HepG2 (cell line): ENCODE results near the gene PPM1G. TPM values are rescaled to one million over a fixed set of nuclear protein-coding genes. Genes with fewer than 3 reads are reported as not detected.

Source experiments
- ELF1 ChIP-seq: sonication (generic); formaldehyde crosslinking; IDR thresholded peaks from 2 replicates; pipeline ENCODE4 v1.4.0; 2020; ENCODE audit warnings: missing genetic modification reagents
- MED1 ChIP-seq: sonication (generic); formaldehyde crosslinking; IDR thresholded peaks from 2 replicates; pipeline ENCODE4 v1.4.0; 2020; ENCODE audit warnings: missing genetic modification reagents
- MEIS1 ChIP-seq: sonication (generic); formaldehyde crosslinking; IDR thresholded peaks from 2 replicates; pipeline ENCODE4 v1.9.0; 2021; ENCODE audit warnings: mild to moderate bottlenecking, missing genetic modification reagents, moderate library complexity, borderline replicate concordance
- ZNF558 ChIP-seq: sonication (generic); formaldehyde crosslinking; IDR thresholded peaks from 2 replicates; pipeline ENCODE4 v1.9.0; 2022; ENCODE audit warnings: mild to moderate bottlenecking, missing genetic modification reagents, borderline replicate concordance
- ZNF614 ChIP-seq: IDR thresholded peaks from 2 replicates; pipeline ENCODE4 v1.6.1; 2018; ENCODE audit warnings: missing biosample characterization, missing genetic modification reagents, inconsistent platforms, borderline replicate concordance
- polyA plus RNA-seq, 8 experiments: library from polyadenylated mRNA; depleted of rRNA in 3 of 8; stranded (reverse) in 7 of 8; unstranded in 1 of 8; fragments of >200 nt; fragmentation: Illumina TruSeq in 4 of 8; extraction: Trizol in 4 of 8; gene quantifications; 2 replicates each; pipeline versions ENCODE4 v1.2.1 to v1.2.3, GENCODE V29; 2011 to 2016; ENCODE audit warnings: low read depth in 4 of 8, missing spikeins in 1 of 8, mixed read lengths in 1 of 8; ENCODE audit not compliant: insufficient read depth in 1 of 8
- total RNA-seq, 5 experiments: library from RNA; depleted of rRNA; stranded (reverse); fragments of >200 nt; fragmentation: Illumina TruSeq; extraction: Trizol; gene quantifications; 2 replicates each; pipeline ENCODE4 v1.2.3, GENCODE V29; 2016; ENCODE audit warnings: low read depth in 1 of 5
- TF ChIP-seq, protein P1 (sequence below): sonication (generic); formaldehyde crosslinking; IDR thresholded peaks from 2 replicates; pipeline ENCODE4 v1.5.0; 2020; ENCODE audit warnings: mild to moderate bottlenecking, missing genetic modification reagents, borderline replicate concordance
- TF ChIP-seq, protein P2 (sequence below): sonication (generic); formaldehyde crosslinking; IDR thresholded peaks from 2 replicates; pipeline ENCODE4 v1.4.0; 2020; ENCODE audit warnings: low read depth, mild to moderate bottlenecking, missing genetic modification reagents
- TF ChIP-seq, protein P3 (sequence below): sonication (generic); formaldehyde crosslinking; IDR thresholded peaks from 2 replicates; pipeline ENCODE4 v1.4.0; 2020; ENCODE audit warnings: missing genetic modification reagents
- TF ChIP-seq, protein P4 (sequence below): sonication (generic); formaldehyde crosslinking; IDR thresholded peaks from 2 replicates; pipeline ENCODE4 v1.5.0; 2020; ENCODE audit warnings: mild to moderate bottlenecking, missing genetic modification reagents, moderate library complexity
- TF ChIP-seq, protein P5 (sequence below): sonication (generic); formaldehyde crosslinking; IDR thresholded peaks from 2 replicates; pipeline ENCODE4 v1.4.0; 2020; ENCODE audit warnings: mild to moderate bottlenecking, missing genetic modification reagents
- TF ChIP-seq, protein P6 (sequence below): sonication (generic); formaldehyde crosslinking; conservative IDR thresholded peaks from 2 replicates; pipeline ENCODE4 v1.4.0; 2020; ENCODE audit warnings: missing genetic modification reagents

Gene PPM1G
- total and polyA plus RNA-seq, 2 of the 13 experiments (the other 11 are each of a cell fraction or from before 2014, with no cell fraction given), result 58.2 to 213 TPM

DNA sequence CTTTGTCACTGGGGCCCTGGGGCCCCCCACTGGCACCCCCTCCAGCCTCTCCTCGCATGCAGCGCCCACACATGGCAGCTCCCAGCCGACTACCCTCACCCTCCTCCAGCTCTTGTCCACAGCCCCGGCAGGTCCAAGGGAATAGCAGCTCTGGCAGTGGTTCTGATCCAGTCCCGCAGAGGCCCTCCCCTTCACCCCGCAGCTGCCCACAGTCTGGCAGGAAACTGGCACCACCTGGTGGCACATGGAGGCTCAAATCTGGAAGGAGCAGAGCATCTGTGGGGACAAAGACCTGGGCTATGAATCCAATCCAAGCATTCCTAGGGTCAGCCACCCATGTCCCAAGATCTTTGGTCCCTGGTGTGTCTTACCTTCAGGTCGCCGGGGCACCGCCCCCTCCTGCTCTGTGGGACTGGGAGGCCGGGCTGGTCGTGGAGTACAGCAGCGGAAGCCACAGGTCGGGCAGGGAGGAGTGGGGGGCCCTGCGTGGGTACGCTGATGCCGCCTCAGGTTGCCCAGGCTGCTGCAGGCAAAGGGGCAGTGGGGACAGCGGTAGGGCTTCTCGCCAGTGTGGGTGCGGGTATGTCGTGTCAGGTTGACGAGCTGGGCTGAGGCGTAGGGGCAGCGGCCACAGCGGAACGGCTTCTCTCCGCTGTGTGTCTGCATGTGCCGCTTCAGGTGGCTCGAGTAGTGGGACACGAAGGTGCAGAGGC, 31.1 kb downstream of the PPM1G start (continued):
- TF ChIP-seq, protein P1, sequence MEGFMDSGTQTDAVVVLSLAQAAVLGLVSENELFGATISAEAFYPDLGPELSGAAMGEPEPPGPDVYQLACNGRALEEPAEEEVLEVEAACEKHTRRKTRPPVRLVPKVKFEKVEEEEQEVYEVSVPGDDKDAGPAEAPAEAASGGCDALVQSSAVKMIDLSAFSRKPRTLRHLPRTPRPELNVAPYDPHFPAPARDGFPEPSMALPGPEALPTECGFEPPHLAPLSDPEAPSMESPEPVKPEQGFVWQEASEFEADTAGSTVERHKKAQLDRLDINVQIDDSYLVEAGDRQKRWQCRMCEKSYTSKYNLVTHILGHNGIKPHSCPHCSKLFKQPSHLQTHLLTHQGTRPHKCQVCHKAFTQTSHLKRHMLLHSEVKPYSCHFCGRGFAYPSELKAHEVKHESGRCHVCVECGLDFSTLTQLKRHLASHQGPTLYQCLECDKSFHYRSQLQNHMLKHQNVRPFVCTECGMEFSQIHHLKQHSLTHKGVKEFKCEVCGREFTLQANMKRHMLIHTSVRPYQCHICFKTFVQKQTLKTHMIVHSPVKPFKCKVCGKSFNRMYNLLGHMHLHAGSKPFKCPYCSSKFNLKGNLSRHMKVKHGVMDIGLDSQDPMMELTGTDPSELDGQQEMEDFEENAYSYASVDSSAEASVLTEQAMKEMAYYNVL (CRISPR knock-in tag), result 0 out of 2 replicates have a peak, but pooled peaks have one; percentile 26
- TF ChIP-seq MEIS1 (CRISPR knock-in tag), result 0 out of 2 replicates have a peak, but pooled peaks have one; percentile 77
- no peak for TF ChIP-seq MED1 (CRISPR knock-in tag)
- TF ChIP-seq, protein P2, sequence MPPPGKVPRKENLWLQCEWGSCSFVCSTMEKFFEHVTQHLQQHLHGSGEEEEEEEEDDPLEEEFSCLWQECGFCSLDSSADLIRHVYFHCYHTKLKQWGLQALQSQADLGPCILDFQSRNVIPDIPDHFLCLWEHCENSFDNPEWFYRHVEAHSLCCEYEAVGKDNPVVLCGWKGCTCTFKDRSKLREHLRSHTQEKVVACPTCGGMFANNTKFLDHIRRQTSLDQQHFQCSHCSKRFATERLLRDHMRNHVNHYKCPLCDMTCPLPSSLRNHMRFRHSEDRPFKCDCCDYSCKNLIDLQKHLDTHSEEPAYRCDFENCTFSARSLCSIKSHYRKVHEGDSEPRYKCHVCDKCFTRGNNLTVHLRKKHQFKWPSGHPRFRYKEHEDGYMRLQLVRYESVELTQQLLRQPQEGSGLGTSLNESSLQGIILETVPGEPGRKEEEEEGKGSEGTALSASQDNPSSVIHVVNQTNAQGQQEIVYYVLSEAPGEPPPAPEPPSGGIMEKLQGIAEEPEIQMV (CRISPR knock-in tag), result no peak
- TF ChIP-seq, protein P3, sequence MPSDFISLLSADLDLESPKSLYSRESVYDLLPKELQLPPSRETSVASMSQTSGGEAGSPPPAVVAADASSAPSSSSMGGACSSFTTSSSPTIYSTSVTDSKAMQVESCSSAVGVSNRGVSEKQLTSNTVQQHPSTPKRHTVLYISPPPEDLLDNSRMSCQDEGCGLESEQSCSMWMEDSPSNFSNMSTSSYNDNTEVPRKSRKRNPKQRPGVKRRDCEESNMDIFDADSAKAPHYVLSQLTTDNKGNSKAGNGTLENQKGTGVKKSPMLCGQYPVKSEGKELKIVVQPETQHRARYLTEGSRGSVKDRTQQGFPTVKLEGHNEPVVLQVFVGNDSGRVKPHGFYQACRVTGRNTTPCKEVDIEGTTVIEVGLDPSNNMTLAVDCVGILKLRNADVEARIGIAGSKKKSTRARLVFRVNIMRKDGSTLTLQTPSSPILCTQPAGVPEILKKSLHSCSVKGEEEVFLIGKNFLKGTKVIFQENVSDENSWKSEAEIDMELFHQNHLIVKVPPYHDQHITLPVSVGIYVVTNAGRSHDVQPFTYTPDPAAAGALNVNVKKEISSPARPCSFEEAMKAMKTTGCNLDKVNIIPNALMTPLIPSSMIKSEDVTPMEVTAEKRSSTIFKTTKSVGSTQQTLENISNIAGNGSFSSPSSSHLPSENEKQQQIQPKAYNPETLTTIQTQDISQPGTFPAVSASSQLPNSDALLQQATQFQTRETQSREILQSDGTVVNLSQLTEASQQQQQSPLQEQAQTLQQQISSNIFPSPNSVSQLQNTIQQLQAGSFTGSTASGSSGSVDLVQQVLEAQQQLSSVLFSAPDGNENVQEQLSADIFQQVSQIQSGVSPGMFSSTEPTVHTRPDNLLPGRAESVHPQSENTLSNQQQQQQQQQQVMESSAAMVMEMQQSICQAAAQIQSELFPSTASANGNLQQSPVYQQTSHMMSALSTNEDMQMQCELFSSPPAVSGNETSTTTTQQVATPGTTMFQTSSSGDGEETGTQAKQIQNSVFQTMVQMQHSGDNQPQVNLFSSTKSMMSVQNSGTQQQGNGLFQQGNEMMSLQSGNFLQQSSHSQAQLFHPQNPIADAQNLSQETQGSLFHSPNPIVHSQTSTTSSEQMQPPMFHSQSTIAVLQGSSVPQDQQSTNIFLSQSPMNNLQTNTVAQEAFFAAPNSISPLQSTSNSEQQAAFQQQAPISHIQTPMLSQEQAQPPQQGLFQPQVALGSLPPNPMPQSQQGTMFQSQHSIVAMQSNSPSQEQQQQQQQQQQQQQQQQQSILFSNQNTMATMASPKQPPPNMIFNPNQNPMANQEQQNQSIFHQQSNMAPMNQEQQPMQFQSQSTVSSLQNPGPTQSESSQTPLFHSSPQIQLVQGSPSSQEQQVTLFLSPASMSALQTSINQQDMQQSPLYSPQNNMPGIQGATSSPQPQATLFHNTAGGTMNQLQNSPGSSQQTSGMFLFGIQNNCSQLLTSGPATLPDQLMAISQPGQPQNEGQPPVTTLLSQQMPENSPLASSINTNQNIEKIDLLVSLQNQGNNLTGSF (CRISPR knock-in tag), result 0 out of 2 replicates have a peak, but pooled peaks have one; percentile 31
- TF ChIP-seq, protein P4, sequence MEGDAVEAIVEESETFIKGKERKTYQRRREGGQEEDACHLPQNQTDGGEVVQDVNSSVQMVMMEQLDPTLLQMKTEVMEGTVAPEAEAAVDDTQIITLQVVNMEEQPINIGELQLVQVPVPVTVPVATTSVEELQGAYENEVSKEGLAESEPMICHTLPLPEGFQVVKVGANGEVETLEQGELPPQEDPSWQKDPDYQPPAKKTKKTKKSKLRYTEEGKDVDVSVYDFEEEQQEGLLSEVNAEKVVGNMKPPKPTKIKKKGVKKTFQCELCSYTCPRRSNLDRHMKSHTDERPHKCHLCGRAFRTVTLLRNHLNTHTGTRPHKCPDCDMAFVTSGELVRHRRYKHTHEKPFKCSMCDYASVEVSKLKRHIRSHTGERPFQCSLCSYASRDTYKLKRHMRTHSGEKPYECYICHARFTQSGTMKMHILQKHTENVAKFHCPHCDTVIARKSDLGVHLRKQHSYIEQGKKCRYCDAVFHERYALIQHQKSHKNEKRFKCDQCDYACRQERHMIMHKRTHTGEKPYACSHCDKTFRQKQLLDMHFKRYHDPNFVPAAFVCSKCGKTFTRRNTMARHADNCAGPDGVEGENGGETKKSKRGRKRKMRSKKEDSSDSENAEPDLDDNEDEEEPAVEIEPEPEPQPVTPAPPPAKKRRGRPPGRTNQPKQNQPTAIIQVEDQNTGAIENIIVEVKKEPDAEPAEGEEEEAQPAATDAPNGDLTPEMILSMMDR (CRISPR knock-in tag), result peak; percentile 70
- TF ChIP-seq ZNF614 (CRISPR knock-in tag), result no peak
- TF ChIP-seq, protein P5, sequence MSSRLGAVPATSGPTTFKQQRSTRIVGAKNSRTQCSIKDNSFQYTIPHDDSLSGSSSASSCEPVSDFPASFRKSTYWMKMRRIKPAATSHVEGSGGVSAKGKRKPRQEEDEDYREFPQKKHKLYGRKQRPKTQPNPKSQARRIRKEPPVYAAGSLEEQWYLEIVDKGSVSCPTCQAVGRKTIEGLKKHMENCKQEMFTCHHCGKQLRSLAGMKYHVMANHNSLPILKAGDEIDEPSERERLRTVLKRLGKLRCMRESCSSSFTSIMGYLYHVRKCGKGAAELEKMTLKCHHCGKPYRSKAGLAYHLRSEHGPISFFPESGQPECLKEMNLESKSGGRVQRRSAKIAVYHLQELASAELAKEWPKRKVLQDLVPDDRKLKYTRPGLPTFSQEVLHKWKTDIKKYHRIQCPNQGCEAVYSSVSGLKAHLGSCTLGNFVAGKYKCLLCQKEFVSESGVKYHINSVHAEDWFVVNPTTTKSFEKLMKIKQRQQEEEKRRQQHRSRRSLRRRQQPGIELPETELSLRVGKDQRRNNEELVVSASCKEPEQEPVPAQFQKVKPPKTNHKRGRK (CRISPR knock-in tag), result no peak
- no peak for TF ChIP-seq ELF1
- TF ChIP-seq, protein P6, sequence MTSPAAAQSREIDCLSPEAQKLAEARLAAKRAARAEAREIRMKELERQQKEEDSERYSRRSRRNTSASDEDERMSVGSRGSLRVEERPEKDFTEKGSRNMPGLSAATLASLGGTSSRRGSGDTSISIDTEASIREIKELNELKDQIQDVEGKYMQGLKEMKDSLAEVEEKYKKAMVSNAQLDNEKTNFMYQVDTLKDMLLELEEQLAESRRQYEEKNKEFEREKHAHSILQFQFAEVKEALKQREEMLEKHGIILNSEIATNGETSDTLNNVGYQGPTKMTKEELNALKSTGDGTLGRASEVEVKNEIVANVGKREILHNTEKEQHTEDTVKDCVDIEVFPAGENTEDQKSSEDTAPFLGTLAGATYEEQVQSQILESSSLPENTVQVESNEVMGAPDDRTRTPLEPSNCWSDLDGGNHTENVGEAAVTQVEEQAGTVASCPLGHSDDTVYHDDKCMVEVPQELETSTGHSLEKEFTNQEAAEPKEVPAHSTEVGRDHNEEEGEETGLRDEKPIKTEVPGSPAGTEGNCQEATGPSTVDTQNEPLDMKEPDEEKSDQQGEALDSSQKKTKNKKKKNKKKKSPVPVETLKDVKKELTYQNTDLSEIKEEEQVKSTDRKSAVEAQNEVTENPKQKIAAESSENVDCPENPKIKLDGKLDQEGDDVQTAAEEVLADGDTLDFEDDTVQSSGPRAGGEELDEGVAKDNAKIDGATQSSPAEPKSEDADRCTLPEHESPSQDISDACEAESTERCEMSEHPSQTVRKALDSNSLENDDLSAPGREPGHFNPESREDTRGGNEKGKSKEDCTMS (CRISPR knock-in tag), result no peak
- TF ChIP-seq ZNF558, result no peak
